NCI-H446 treated with DMSO at 0.1 percent for 48 hours (cell line): ENCODE measurements around the gene PTDSS2.
"Not testable (repeated sequence)": the region's sequence is repeated elsewhere in the genome, so short reads cannot be mapped to it uniquely, and the experiment has no call there.

Experiments
- DNase-seq: peaks from one replicate; lab custom pipeline; 2025; lab: John Stamatoyannopoulos, UW

The PTDSS2 gene

DNA sequence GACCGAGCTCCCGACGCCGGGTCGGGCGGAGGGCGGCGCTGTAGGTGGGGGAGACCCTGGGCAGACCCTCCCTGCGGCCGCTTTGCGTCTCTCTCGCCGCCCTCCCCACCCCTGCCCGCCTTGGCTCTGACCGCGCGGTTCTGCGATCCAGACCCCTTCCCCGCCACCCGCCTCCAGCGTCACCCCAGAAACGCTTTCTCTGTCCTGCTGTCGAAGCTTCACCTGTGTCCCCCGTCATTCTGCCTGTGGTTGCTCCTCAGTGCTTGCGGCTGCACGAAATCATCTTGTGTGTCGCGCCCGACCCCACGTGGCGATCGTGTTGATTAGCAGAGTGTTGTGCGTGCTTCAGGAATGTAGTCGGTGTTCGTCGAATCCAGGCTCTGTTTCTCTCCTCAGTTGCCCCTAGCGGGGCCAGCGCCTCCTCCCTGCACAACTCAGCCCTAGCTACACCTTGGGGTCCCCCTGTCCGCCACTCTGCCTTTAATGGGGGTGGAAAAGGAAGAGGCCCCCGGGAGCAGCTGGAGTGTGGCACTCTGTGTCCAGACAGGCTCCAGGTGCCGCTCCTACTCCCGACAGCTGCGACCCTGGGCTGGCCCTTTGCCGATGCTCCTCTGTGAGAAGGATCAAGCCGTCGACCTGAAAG lies 851 bp downstream of the PTDSS2 start:
- no peak for DNase-seq

DNA sequence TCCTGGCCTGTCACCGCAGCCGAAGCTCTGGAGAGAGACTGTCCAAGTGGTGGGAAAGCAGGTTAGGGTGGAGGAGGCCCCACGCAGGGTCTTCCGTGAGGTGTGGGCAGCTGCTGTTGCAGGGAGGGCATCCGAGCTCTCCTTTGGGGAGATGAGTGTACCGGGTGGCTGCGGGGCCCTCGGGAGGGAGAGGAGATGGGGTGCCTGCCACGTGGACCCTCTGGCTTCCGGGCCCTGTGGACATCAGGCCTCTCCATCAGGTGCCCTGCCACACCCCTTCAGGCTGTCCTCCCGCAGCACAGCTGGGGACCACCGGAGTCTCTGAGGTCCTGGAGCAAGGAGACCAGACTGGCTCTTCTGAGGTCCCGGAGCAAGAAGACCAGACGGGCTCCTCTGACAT lies 1.7 kb downstream of the PTDSS2 start:
- no peak for DNase-seq

GRCh38 chr11:452203-452744 lies 2.2 kb downstream of the PTDSS2 start:
- DNase-seq: no peak

GRCh38 chr11:452916-453527 lies 2.9 kb downstream of the PTDSS2 start:
- DNase-seq: no peak

DNA sequence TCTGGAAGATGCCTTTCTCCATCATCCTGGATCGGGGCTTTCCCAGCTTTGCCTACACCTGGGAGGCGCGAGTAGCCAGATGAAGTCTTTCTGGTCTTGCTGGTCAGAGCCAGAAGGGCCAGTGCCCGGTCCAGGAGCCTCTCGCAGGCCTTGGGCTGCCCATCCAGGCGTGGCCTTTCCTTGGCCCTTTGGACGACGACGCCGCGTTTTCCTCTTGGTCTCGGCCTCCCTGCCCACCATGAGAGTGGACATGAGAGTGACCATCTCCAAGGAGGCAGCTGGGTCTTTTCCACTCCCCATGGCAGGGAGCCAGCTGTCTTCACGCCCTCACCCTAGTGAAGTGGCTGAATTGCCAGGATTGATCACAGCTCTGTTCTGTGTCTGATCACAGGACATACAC lies 3.5 kb downstream of the PTDSS2 start:
- DNase-seq: no peak

DNA sequence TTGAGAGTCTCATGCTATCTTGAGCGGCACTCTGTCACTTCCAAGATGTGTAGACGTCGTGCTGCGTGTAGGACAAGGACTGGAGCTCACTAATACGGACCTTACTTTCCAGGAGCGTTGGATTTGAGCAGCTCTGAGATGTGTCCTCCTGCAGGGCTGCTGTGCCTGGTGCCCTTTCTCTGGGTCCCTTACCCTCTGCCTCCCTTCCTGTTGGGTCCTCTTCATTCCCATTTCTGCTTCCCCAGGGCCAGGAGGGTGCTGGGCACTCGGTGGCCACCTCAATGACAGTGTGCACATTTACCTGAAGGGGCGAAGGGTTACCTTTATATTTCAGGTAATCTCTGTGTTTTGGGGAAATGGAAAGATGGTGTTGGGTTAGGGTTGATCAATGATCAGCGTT lies 4.0 kb downstream of the PTDSS2 start:
- no peak for DNase-seq

GRCh38 chr11:454801-455565 lies 4.9 kb downstream of the PTDSS2 start:
- no peak for DNase-seq

DNA sequence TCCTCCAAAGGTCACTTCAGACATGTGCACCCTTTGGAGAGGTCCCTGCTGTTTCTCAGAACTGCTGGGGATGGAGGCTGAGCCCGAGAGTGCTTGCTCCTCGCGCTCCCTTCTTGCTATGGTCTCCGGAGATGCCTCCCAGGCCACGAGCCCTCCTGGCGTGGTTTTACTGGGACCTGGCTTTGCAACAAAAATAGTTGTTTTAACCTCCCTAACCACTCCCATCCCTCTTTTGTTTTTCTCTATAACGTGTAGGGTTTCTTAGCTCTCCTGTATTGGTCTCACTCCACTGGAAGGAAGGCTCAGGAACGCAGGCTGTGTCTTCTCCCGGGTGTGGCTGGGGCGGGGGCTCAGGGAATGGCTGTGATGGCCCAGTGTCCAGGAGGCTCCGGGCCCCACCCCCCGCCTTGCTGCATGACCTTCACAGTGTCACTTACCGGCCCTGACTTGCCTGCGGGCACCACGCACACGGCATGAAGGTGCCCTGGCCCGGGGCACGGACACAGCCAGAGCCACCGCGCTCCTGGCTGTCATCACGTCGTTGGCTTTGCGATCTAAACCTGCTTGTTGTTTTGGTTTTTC lies 5.6 kb downstream of the PTDSS2 start:
- no peak for DNase-seq

DNA sequence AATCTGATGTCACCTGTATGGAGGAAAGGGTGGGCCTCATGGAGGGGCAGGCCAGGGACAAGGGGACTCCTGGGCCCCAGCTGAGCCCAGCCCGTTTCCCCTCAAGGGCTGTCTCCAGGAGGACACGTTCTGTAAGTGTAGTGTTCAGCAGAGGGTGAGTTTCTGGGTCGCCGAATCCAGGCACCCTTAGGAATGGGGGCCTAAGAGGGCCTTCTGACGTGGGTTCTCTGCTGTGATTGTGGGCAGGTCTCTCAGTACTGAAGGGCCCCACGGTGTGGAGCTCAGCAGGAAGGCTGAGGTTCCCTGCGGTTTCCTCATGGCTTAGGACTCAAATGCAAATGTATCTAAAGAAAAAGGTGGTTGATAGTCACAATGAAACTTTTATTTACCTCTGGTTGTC lies 6.5 kb downstream of the PTDSS2 start:
- no peak for DNase-seq

- DNase-seq: no peak
These were observed 7.2 kb downstream of the PTDSS2 start for GRCh38 chr11:457111-457760.

DNA sequence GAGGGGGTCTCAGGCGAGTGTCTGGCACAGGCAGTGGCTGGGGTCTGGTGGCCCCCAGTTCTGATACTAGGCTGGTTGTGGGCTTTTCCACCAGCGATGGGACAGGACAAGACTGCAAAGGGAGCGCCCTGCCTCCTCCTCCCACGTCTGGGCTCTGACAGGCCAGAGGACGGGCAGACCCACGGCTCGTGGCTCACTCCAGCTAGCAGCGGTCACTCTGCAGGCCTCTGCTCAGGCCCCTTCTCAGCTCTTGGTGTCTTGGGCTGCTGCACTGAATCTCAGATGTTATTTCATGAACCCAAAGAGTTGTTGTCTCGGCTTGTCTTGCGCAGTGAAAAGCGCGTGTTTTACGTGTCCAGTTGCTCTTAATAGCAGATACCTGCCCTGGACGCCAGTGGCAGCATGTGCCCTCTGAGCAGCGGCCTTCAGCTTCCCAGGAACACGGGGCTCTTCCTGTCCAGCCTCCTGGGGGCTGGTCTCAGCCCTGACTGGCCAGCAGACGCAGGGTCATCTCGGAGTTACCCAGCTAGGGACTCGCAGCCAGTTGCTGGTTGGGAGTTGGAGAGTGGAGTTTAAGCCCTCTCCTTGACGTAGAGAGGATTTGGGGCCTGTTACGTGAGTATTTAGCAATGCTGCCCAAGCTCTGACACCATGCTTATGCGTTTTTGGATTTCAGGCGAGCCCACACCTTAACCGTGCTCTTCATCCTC lies 9.6 kb downstream of the PTDSS2 start:
- DNase-seq: no peak

GRCh38 chr11:460331-461199 lies 10.5 kb downstream of the PTDSS2 start:
- no peak for DNase-seq

GRCh38 chr11:461626-462025 lies 11.5 kb downstream of the PTDSS2 start:
- no peak for DNase-seq

DNA sequence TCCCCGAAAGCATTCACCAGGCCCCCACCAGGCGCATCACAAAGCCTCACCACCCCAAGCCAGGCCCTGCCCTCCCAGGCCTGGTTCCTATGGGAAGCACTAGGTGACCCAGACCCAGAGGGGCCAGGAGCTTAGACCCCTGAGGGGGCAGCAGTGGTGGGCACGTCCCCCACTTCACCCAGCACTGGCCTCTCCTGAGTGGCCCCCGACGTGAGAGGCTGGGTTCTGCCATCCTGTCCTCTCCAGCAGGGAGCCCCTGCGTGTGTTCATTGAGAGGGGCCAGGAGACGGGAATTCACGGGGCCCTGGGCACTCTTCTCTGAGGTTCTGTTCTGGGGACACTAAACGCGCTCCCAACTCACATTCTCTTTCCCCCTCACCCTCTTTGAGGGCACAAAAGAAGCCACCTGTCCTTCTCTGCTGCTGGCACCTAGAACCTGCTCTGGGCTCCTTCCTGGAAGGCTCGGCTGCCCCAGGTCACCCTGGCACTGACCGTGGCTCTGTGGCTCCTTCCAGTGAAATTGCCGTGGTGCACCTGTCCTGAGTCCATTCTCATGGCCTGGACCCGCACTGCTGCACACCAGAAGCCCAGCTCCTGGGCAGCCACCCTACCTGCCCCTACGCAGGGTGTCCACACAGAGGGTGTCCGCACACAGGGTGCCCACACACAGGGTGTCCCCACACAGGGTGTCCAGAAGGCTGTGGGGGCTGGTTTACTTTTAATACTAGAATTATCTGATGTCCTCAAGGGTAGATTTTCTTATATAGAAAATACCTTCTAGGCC lies 12.2 kb downstream of the PTDSS2 start:
- DNase-seq: no peak

DNA sequence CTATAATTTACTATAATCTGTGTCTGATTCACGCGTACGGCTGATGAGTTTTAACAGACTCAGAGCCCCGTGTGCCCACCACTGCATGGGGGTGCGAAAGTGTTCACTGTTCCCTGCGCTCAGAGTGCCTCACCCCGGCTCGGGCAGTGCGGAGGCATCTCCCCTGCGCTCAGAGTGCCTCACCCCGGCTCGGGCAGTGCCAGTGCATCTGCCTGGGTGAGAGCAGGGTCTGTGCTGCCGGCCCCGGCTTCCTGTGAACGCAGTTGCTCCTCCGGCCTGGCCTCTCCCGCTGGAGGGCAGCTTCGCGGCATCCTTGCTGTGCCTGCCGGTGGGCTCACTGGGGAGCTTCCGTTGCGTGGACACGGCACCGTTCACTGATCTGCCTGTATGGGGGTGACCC lies 14.2 kb downstream of the PTDSS2 start:
- DNase-seq: no peak

GRCh38 chr11:465896-466530 lies 15.9 kb downstream of the PTDSS2 start:
- DNase-seq: no peak

DNA sequence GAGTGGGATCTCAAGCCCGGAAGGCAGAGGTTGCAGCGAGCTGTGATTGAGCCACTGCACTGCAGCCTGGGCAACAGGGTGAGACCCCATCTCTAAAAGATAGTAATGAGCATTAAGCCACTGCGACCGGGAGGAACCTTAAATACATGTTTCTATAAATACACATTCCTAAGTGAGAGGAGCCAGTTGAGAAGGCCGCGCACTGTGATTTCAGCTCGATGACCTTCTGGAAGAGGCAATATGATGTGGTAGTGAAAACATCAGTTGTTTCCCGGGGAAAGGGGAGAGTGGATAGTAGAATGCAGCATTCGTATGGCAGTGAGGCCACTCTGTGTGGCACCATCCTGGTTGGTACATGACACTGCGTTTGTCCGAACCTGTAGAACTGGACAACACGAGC lies 18.0 kb downstream of the PTDSS2 start:
- no peak for DNase-seq

DNA sequence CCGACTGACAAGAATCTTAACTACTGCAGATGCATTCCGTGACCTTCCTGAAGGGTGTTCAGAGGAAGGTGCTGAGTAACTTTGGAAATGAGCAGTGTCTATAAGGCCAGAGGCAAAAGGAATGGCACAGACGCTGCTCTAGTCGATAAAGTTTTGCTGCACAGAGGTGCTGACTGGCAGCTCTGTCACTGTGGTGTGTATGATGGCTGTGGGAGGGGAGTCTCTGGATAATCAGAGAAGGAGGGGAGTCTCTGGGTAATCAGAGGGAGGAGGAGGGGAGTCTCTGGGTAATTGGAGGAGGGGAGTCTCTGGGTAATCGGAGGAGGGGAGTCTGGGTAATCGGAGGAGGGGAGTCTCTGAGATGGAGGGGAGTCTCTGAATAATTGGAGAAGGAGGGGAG lies 18.4 kb downstream of the PTDSS2 start:
- DNase-seq: no peak

GRCh38 chr11:469026-469683 lies 19.1 kb downstream of the PTDSS2 start:
- not testable (repeated sequence) for DNase-seq
